HepG2 (cell line): ENCODE data around the gene POU6F1. TPM values are rescaled to one million over a fixed set of nuclear protein-coding genes. Genes with fewer than 3 reads are reported as not detected.

Experiments used
- GABPA ChIP-seq, 2 experiments: IDR thresholded peaks; 2 replicates each; pipeline ENCODE4 v1.6.1; 2011 to 2016; ENCODE audit warnings: low read depth in 2 of 2, low read length in 1 of 2, missing biosample characterization in 1 of 2, missing genetic modification characterization in 1 of 2
- MATR3 ChIP-seq: sonication (generic); formaldehyde crosslinking; IDR thresholded peaks from 2 replicates; pipeline ENCODE4 v1.4.0; 2020; ENCODE audit warnings: missing genetic modification reagents
- NFE2 ChIP-seq: sonication (generic); formaldehyde crosslinking; IDR thresholded peaks from 2 replicates; pipeline ENCODE4 v1.4.0; 2020; ENCODE audit warnings: missing genetic modification reagents
- NR2F6 ChIP-seq, 2 experiments: IDR thresholded peaks; 2 replicates each; pipeline ENCODE4 v1.6.1; 2016; ENCODE audit warnings: antibody characterized with exemption in 1 of 2, mild to moderate bottlenecking in 1 of 2
- RAD21 ChIP-seq: fragments of 450-650 bp; formaldehyde crosslinking; IDR thresholded peaks from 2 replicates; pipeline ENCODE4 v1.5.0; 2020; ENCODE audit warnings: mild to moderate bottlenecking
- REPIN1 ChIP-seq: sonication (generic); formaldehyde crosslinking; IDR thresholded peaks from 2 replicates; pipeline ENCODE4 v1.8.0; 2022; ENCODE audit warnings: missing genetic modification reagents, low read depth, mild to moderate bottlenecking, borderline replicate concordance
- RXRB ChIP-seq: IDR thresholded peaks from 2 replicates; pipeline ENCODE4 v1.6.1; 2016; ENCODE audit warnings: borderline replicate concordance, missing genetic modification reagents, missing compliant biosample characterization
- TOE1 ChIP-seq: sonication (generic); formaldehyde crosslinking; IDR thresholded peaks from 2 replicates; pipeline ENCODE4 v1.4.0; 2020; ENCODE audit warnings: mild to moderate bottlenecking, missing genetic modification reagents
- ZFX ChIP-seq: sonication (generic); formaldehyde crosslinking; IDR thresholded peaks from 2 replicates; pipeline ENCODE4 v1.4.0; 2020; ENCODE audit warnings: mild to moderate bottlenecking, low read depth, missing genetic modification reagents, moderate library complexity
- ZKSCAN8 ChIP-seq: IDR thresholded peaks from 2 replicates; pipeline ENCODE4 v1.6.1; 2016; ENCODE audit warnings: borderline replicate concordance, missing genetic modification reagents, missing compliant biosample characterization
- ZNF343 ChIP-seq: sonication (generic); formaldehyde crosslinking; IDR thresholded peaks from 2 replicates; pipeline ENCODE4 v1.4.0; 2020; ENCODE audit warnings: mild to moderate bottlenecking, missing genetic modification reagents
- ZNF530 ChIP-seq: sonication (generic); formaldehyde crosslinking; IDR thresholded peaks from 2 replicates; pipeline ENCODE4 v1.5.0; 2020; ENCODE audit warnings: low read depth, mild to moderate bottlenecking, missing genetic modification reagents
- ZNF672 ChIP-seq: sonication (generic); formaldehyde crosslinking; IDR thresholded peaks from 2 replicates; pipeline ENCODE4 v1.8.1; 2022; ENCODE audit warnings: missing genetic modification reagents
- ZNF737 ChIP-seq: sonication (generic); formaldehyde crosslinking; IDR thresholded peaks from 2 replicates; pipeline ENCODE4 v1.5.0; 2020; ENCODE audit warnings: missing genetic modification reagents, mild to moderate bottlenecking, borderline replicate concordance
- ZNF792 ChIP-seq: IDR thresholded peaks from 2 replicates; pipeline ENCODE4 v1.6.1; 2016
- ZSCAN22 ChIP-seq: sonication (generic); formaldehyde crosslinking; IDR thresholded peaks from 2 replicates; pipeline ENCODE4 v1.4.0; 2020; ENCODE audit warnings: mild to moderate bottlenecking, missing genetic modification reagents
- polyA plus RNA-seq, 8 experiments: library from polyadenylated mRNA; depleted of rRNA in 3 of 8; stranded (reverse) in 7 of 8; unstranded in 1 of 8; fragments of >200 nt; fragmentation: Illumina TruSeq in 4 of 8; extraction: Trizol in 4 of 8; gene quantifications; 2 replicates each; pipeline versions ENCODE4 v1.2.1 to v1.2.3, GENCODE V29; 2011 to 2016; ENCODE audit warnings: low read depth in 4 of 8, missing spikeins in 1 of 8, mixed read lengths in 1 of 8; ENCODE audit not compliant: insufficient read depth in 1 of 8
- total RNA-seq, 5 experiments: library from RNA; depleted of rRNA; stranded (reverse); fragments of >200 nt; fragmentation: Illumina TruSeq; extraction: Trizol; gene quantifications; 2 replicates each; pipeline ENCODE4 v1.2.3, GENCODE V29; 2016; ENCODE audit warnings: low read depth in 1 of 5
- TF ChIP-seq, protein P1 (sequence below), 2 experiments: fragments of 450-650 bp in 1 of 2; sonication (generic) in 1 of 2; formaldehyde crosslinking in 1 of 2; IDR thresholded peaks; 2 replicates each; pipeline versions ENCODE4 v1.6.1 to v1.8.0; 2016 to 2022; ENCODE audit warnings: antibody characterized with exemption in 1 of 2, mild to moderate bottlenecking in 1 of 2, missing genetic modification reagents in 1 of 2

The POU6F1 gene
- total and polyA plus RNA-seq, 2 of the 13 experiments (the other 11 are each of a cell fraction or from before 2014, with no cell fraction given), result 0.48 to 0.51 TPM

- TF ChIP-seq ZSCAN22 (CRISPR knock-in tag) (no peak), ZNF737 (CRISPR knock-in tag) (no peak), ZNF343 (CRISPR knock-in tag) (no peak), NR2F6 (IDR thresholded peaks at IDR 0.05) (no peak), NR2F6 (CRISPR knock-in tag; IDR thresholded peaks at IDR 0.05) (no peak), ZFX (CRISPR knock-in tag) (no peak), ZNF672 (CRISPR knock-in tag) (no peak), RAD21 (no peak), RXRB (CRISPR knock-in tag) (no peak), GABPA (IDR thresholded peaks at IDR 0.05; ENCODE audit: low read depth, low read length) (no peak), GABPA (CRISPR knock-in tag; IDR thresholded peaks at IDR 0.05; ENCODE audit: low read depth) (no peak), ZNF530 (CRISPR knock-in tag) (no peak), ZNF792 (no peak), REPIN1 (CRISPR knock-in tag) (no peak), ZKSCAN8 (no peak), NFE2 (no peak), MATR3 (CRISPR knock-in tag) (no peak), TOE1 (CRISPR knock-in tag) (no peak)
- TF ChIP-seq, protein P1, sequence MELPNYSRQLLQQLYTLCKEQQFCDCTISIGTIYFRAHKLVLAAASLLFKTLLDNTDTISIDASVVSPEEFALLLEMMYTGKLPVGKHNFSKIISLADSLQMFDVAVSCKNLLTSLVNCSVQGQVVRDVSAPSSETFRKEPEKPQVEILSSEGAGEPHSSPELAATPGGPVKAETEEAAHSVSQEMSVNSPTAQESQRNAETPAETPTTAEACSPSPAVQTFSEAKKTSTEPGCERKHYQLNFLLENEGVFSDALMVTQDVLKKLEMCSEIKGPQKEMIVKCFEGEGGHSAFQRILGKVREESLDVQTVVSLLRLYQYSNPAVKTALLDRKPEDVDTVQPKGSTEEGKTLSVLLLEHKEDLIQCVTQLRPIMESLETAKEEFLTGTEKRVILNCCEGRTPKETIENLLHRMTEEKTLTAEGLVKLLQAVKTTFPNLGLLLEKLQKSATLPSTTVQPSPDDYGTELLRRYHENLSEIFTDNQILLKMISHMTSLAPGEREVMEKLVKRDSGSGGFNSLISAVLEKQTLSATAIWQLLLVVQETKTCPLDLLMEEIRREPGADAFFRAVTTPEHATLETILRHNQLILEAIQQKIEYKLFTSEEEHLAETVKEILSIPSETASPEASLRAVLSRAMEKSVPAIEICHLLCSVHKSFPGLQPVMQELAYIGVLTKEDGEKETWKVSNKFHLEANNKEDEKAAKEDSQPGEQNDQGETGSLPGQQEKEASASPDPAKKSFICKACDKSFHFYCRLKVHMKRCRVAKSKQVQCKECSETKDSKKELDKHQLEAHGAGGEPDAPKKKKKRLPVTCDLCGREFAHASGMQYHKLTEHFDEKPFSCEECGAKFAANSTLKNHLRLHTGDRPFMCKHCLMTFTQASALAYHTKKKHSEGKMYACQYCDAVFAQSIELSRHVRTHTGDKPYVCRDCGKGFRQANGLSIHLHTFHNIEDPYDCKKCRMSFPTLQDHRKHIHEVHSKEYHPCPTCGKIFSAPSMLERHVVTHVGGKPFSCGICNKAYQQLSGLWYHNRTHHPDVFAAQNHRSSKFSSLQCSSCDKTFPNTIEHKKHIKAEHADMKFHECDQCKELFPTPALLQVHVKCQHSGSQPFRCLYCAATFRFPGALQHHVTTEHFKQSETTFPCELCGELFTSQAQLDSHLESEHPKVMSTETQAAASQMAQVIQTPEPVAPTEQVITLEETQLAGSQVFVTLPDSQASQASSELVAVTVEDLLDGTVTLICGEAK (IDR thresholded peaks at IDR 0.05), result no peak
- TF ChIP-seq, protein P1 (CRISPR knock-in tag; IDR thresholded peaks at IDR 0.05), result no peak
These were observed 56.9 kb downstream of the POU6F1 start (continued) for GRCh38 chr12:51160814-51161459.
